Prostate gland (tissue), 2 donors: ENCODE measurements around the gene ZSCAN32.
A peak's percentile ranks its signal among the peaks of the same experiment; 100 is the strongest.

Experiments used
- POLR2A ChIP-seq: fragments of 450-650 bp; IDR thresholded peaks from one replicate; pipeline ENCODE4 v1.6.1; 2016; ENCODE audit warnings: antibody characterized with exemption, mild to moderate bottlenecking
- TF ChIP-seq, protein P1 (sequence below), 4 experiments: fragments of 200-600 bp in 2 of 4; fragments of 450-650 bp in 2 of 4; sonication (generic) in 2 of 4; IDR thresholded peaks; 1 replicate in 3 of 4; 2 replicates in 1 of 4; pipeline ENCODE4 v1.5.1; 2016 to 2019; ENCODE audit warnings: antibody characterized with exemption in 4 of 4, mild to moderate bottlenecking in 2 of 4, moderate library complexity in 2 of 4

DNA sequence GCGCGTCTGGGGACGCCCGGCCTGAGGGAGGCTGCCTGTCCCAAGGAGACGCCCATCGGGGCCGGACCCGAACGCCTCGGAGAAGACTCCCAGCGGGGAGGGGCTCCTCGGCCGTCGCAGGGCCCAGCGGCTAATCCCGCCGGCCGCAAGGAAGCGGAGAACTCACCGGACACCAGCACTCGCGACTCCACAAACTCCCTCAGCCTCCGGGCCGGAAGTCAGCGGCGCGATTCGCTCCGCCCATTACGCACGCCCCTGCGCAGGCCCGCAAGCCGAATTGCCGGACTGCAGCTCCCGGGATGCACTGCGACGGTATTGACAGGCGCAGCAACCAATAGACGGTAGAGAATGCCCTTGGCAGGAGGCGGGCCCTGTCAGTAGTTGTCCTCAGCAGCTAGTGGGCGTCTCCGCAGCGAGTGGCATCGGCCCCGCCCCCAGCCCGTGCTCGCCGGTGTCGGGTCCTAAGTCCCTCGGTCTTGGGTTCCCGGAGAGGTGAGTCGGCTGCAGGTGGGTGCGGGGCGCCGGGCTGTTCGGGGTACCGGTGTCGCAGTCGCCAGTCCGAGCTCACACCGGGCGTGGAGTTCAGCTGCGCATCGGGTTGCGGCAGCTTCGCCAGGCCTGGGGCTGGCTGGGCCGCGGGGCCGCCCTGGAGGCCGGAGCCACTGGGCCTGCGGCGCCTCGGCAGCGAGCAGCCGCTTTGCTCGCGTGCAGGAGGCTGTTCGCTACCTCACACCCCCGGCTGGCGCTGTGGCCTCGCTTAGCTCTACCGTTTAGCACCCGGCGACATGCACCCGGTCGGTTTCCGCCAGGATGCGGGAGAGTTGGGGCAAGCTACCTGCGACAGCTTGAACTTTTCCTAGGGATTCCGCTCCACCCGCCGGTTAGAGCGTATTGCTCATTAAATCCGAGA lies at the start of gene ZSCAN32, which contains the start of gene ZNF174:
- TF ChIP-seq, protein P1, sequence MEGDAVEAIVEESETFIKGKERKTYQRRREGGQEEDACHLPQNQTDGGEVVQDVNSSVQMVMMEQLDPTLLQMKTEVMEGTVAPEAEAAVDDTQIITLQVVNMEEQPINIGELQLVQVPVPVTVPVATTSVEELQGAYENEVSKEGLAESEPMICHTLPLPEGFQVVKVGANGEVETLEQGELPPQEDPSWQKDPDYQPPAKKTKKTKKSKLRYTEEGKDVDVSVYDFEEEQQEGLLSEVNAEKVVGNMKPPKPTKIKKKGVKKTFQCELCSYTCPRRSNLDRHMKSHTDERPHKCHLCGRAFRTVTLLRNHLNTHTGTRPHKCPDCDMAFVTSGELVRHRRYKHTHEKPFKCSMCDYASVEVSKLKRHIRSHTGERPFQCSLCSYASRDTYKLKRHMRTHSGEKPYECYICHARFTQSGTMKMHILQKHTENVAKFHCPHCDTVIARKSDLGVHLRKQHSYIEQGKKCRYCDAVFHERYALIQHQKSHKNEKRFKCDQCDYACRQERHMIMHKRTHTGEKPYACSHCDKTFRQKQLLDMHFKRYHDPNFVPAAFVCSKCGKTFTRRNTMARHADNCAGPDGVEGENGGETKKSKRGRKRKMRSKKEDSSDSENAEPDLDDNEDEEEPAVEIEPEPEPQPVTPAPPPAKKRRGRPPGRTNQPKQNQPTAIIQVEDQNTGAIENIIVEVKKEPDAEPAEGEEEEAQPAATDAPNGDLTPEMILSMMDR (IDR thresholded peaks at IDR 0.05): peak in 2 of 4 experiments; percentile 23 to 36
- peak; percentile 67 for TF ChIP-seq POLR2A
